ENCODE data around the gene PSME2.

PSME2 gene

DNA sequence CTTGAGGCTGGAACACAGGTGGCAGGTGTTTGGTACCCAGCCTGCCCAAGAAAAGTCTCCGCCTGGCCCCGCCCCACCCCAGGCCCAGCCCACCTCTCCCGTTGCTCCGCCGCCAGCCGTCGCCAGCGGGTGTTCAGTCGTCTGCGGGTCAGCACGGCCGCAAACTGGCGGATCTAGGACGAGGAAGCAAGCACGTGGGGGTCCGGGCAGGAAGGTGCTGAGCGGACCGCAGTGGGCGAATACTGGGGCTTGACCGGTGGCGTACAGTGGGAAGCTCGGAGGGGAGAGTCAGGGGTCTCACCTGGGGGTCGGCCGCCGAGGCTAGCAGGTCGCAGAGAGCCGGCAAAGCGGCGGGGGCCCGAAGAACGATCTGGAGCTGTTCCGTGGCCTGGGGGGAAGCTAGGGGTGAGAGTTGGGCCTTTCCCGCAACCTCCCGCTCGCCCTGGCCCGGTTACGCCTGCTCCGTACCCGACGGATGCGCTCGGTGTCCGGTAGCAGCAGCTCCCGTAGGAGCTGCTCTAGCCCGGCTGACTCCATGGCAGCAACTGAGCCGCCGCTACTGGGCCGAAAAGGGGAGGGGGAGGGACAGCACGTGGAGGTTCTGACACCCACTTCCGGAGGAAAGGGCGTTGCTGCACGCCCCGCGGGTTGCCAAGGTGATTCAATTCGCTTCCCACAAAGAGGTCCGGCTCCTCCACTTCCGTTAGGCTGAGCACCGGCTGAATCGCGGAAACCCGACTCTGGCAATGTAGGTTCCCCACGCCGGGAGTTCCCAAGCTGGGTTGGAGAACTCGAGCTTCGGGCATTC is 42.0 kb upstream of the PSME2 start, which contains the start of gene IPO4 (continued):
- TF ChIP-seq ZNF274 (IDR thresholded peaks at IDR 0.05; ENCODE audit: low read length): no peak
- TF ChIP-seq ZNF274 (tag by site-specific recombination; IDR thresholded peaks at IDR 0.05; ENCODE audit: borderline replicate concordance): no peak
- no peak for TF ChIP-seq ZNF311 (tag by site-specific recombination; IDR thresholded peaks at IDR 0.05; ENCODE audit: borderline replicate concordance)
- TF ChIP-seq, protein P1, sequence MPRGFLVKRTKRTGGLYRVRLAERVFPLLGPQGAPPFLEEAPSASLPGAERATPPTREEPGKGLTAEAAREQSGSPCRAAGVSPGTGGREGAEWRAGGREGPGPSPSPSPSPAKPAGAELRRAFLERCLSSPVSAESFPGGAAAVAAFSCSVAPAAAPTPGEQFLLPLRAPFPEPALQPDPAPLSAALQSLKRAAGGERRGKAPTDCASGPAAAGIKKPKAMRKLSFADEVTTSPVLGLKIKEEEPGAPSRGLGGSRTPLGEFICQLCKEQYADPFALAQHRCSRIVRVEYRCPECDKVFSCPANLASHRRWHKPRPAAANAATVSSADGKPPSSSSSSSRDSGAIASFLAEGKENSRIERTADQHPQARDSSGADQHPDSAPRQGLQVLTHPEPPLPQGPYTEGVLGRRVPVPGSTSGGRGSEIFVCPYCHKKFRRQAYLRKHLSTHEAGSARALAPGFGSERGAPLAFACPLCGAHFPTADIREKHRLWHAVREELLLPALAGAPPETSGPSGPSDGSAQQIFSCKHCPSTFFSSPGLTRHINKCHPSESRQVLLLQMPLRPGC (tag by site-specific recombination; IDR thresholded peaks at IDR 0.05): peak; percentile 89
- no peak for TF ChIP-seq ZNF555 (tag by site-specific recombination; conservative IDR thresholded peaks at IDR 0.05)
- TF ChIP-seq ZNF341 (tag by site-specific recombination; IDR thresholded peaks at IDR 0.05; ENCODE audit: low read depth): peak; percentile 86
- no peak for TF ChIP-seq ZNF157 (tag by site-specific recombination; IDR thresholded peaks at IDR 0.05)
- TF ChIP-seq, protein P2, sequence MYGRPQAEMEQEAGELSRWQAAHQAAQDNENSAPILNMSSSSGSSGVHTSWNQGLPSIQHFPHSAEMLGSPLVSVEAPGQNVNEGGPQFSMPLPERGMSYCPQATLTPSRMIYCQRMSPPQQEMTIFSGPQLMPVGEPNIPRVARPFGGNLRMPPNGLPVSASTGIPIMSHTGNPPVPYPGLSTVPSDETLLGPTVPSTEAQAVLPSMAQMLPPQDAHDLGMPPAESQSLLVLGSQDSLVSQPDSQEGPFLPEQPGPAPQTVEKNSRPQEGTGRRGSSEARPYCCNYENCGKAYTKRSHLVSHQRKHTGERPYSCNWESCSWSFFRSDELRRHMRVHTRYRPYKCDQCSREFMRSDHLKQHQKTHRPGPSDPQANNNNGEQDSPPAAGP (tag by site-specific recombination; IDR thresholded peaks at IDR 0.05): peak; percentile 99
- TF ChIP-seq, protein P3, sequence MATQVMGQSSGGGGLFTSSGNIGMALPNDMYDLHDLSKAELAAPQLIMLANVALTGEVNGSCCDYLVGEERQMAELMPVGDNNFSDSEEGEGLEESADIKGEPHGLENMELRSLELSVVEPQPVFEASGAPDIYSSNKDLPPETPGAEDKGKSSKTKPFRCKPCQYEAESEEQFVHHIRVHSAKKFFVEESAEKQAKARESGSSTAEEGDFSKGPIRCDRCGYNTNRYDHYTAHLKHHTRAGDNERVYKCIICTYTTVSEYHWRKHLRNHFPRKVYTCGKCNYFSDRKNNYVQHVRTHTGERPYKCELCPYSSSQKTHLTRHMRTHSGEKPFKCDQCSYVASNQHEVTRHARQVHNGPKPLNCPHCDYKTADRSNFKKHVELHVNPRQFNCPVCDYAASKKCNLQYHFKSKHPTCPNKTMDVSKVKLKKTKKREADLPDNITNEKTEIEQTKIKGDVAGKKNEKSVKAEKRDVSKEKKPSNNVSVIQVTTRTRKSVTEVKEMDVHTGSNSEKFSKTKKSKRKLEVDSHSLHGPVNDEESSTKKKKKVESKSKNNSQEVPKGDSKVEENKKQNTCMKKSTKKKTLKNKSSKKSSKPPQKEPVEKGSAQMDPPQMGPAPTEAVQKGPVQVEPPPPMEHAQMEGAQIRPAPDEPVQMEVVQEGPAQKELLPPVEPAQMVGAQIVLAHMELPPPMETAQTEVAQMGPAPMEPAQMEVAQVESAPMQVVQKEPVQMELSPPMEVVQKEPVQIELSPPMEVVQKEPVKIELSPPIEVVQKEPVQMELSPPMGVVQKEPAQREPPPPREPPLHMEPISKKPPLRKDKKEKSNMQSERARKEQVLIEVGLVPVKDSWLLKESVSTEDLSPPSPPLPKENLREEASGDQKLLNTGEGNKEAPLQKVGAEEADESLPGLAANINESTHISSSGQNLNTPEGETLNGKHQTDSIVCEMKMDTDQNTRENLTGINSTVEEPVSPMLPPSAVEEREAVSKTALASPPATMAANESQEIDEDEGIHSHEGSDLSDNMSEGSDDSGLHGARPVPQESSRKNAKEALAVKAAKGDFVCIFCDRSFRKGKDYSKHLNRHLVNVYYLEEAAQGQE (tag by site-specific recombination; IDR thresholded peaks at IDR 0.05): peak; percentile 68
- TF ChIP-seq, protein P4, sequence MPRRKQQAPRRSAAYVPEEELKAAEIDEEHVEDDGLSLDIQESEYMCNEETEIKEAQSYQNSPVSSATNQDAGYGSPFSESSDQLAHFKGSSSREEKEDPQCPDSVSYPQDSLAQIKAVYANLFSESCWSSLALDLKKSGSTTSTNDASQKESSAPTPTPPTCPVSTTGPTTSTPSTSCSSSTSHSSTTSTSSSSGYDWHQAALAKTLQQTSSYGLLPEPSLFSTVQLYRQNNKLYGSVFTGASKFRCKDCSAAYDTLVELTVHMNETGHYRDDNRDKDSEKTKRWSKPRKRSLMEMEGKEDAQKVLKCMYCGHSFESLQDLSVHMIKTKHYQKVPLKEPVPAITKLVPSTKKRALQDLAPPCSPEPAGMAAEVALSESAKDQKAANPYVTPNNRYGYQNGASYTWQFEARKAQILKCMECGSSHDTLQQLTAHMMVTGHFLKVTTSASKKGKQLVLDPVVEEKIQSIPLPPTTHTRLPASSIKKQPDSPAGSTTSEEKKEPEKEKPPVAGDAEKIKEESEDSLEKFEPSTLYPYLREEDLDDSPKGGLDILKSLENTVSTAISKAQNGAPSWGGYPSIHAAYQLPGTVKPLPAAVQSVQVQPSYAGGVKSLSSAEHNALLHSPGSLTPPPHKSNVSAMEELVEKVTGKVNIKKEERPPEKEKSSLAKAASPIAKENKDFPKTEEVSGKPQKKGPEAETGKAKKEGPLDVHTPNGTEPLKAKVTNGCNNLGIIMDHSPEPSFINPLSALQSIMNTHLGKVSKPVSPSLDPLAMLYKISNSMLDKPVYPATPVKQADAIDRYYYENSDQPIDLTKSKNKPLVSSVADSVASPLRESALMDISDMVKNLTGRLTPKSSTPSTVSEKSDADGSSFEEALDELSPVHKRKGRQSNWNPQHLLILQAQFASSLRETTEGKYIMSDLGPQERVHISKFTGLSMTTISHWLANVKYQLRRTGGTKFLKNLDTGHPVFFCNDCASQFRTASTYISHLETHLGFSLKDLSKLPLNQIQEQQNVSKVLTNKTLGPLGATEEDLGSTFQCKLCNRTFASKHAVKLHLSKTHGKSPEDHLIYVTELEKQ (tag by site-specific recombination; IDR thresholded peaks at IDR 0.05; ENCODE audit: borderline replicate concordance): peak; percentile 84
- no peak for TF ChIP-seq ZNF747 (tag by site-specific recombination; IDR thresholded peaks at IDR 0.05)
- TF ChIP-seq MYNN (tag by site-specific recombination; IDR thresholded peaks at IDR 0.05; ENCODE audit: borderline replicate concordance): no peak
- peak; percentile 95 for TF ChIP-seq ZXDB (tag by site-specific recombination; IDR thresholded peaks at IDR 0.05)
- TF ChIP-seq ZNF426 (tag by site-specific recombination; IDR thresholded peaks at IDR 0.05): no peak
- TF ChIP-seq OSR2 (tag by site-specific recombination; IDR thresholded peaks at IDR 0.05): peak; percentile 99
- TF ChIP-seq, protein P5, sequence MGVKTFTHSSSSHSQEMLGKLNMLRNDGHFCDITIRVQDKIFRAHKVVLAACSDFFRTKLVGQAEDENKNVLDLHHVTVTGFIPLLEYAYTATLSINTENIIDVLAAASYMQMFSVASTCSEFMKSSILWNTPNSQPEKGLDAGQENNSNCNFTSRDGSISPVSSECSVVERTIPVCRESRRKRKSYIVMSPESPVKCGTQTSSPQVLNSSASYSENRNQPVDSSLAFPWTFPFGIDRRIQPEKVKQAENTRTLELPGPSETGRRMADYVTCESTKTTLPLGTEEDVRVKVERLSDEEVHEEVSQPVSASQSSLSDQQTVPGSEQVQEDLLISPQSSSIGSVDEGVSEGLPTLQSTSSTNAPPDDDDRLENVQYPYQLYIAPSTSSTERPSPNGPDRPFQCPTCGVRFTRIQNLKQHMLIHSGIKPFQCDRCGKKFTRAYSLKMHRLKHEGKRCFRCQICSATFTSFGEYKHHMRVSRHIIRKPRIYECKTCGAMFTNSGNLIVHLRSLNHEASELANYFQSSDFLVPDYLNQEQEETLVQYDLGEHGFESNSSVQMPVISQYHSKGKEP (tag by site-specific recombination; IDR thresholded peaks at IDR 0.05): no peak
- TF ChIP-seq SETDB1 (IDR thresholded peaks at IDR 0.05; ENCODE audit: insufficient read length, low read length): no peak
- TF ChIP-seq ZNF169 (tag by site-specific recombination; IDR thresholded peaks at IDR 0.05): no peak
- TF ChIP-seq ZNF571 (tag by site-specific recombination; IDR thresholded peaks at IDR 0.05): no peak
- TF ChIP-seq ZNF837 (tag by site-specific recombination; IDR thresholded peaks at IDR 0.05): no peak; the same call in 1 of the 2 replicates
- TF ChIP-seq ZBTB17 (tag by site-specific recombination; IDR thresholded peaks at IDR 0.05): peak; percentile 91
- no peak for TF ChIP-seq ZNF140 (tag by site-specific recombination; IDR thresholded peaks at IDR 0.05)
- no peak; the same call in 1 of the 2 replicates for TF ChIP-seq ZNF423 (tag by site-specific recombination; IDR thresholded peaks at IDR 0.05)
